ENCODE measurements around the gene OBSCN. TPM values are rescaled to one million over a fixed set of nuclear protein-coding genes. Genes with fewer than 3 reads are reported as not detected.

Gene OBSCN
- total RNA-seq, 1 experiment from 2014 or later: 33.3 TPM

GRCh38 chr1:228245111-228245510 lies 37.3 kb downstream of the OBSCN start:
- no peak overlapping the region for H3K27ac Mint-ChIP-seq
- H4K8ac ChIP-seq (replicated peaks; ENCODE audit: insufficient read length, low read depth, low read length): no peak overlapping the region
- peaks cover 88 to 90% (median 89%) of the 10 kb centered on the region in 3 experiments for H3K36me3 Mint-ChIP-seq (ENCODE audit: insufficient read depth in 1 of 3, low read depth in 3 of 3)
- no peaks in the 10 kb centered on the region for H3K27me3 ChIP-seq (ENCODE audit: insufficient read depth, low read length)
- H3K27ac ChIP-seq (ENCODE audit: insufficient read length, low read depth, low read length): no peak overlapping the region
- no peaks in the 10 kb centered on the region for H4K20me1 ChIP-seq (ENCODE audit: control insufficient read depth, insufficient read depth, insufficient read length)
- no peak overlapping the region for H3K14ac ChIP-seq (ENCODE audit: insufficient read depth, low read length)
- no peak overlapping the region for H3K18ac ChIP-seq (ENCODE audit: insufficient read length, low read depth, low read length)
- no peak overlapping the region for H2BK15ac ChIP-seq (ENCODE audit: low read depth, low read length)
- peaks cover 59 to 62% of the 10 kb centered on the region in 2 experiments for H3K9me3 Mint-ChIP-seq
- no peak overlapping the region for H4K5ac ChIP-seq (ENCODE audit: insufficient read length, low read depth, low read length)
- no peak overlapping the region for H3K4me3 Mint-ChIP-seq
- H2BK120ac ChIP-seq (ENCODE audit: low read depth, low read length, poor library complexity, severe bottlenecking): no peak overlapping the region
- no CpG with 5 or more reads among the region's 3 CpGs for WGBS (ENCODE audit: extremely low coverage, insufficient read length, low lambda C conversion rate)
- TF ChIP-seq, protein P1, sequence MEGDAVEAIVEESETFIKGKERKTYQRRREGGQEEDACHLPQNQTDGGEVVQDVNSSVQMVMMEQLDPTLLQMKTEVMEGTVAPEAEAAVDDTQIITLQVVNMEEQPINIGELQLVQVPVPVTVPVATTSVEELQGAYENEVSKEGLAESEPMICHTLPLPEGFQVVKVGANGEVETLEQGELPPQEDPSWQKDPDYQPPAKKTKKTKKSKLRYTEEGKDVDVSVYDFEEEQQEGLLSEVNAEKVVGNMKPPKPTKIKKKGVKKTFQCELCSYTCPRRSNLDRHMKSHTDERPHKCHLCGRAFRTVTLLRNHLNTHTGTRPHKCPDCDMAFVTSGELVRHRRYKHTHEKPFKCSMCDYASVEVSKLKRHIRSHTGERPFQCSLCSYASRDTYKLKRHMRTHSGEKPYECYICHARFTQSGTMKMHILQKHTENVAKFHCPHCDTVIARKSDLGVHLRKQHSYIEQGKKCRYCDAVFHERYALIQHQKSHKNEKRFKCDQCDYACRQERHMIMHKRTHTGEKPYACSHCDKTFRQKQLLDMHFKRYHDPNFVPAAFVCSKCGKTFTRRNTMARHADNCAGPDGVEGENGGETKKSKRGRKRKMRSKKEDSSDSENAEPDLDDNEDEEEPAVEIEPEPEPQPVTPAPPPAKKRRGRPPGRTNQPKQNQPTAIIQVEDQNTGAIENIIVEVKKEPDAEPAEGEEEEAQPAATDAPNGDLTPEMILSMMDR (conservative IDR thresholded peaks at IDR 0.05): no peak
- no peak overlapping the region for H3K4me2 ChIP-seq (ENCODE audit: insufficient read depth, insufficient read length, low read length)
- H2BK5ac ChIP-seq (ENCODE audit: insufficient read length, low read length): no peak overlapping the region
- H3T11ph ChIP-seq (ENCODE audit: low read length): no peak overlapping the region
- no peak overlapping the region for H2BK20ac ChIP-seq (ENCODE audit: low read depth, low read length, poor library complexity, severe bottlenecking)
- no peaks in the 10 kb centered on the region; the same call in 1 of the 2 replicates for H3K27me3 Mint-ChIP-seq (ENCODE audit: low read depth)
- no peak overlapping the region for H3K9ac ChIP-seq (ENCODE audit: extremely low read depth, insufficient read length, low read length)
- H4K91ac ChIP-seq (ENCODE audit: insufficient read length, low read depth, low read length): no peak overlapping the region
- H3K79me1 ChIP-seq (ENCODE audit: insufficient read depth, low read depth, low read length, poor library complexity, severe bottlenecking): no peaks in the 10 kb centered on the region
- peaks cover 36% of the 10 kb centered on the region for H3K9me3 ChIP-seq (ENCODE audit: control insufficient read depth, low read depth, low read length)
- no peak overlapping the region for H2AK5ac ChIP-seq (ENCODE audit: insufficient read length, low read length)
- no peak overlapping the region for H2BK12ac ChIP-seq (ENCODE audit: insufficient read length, low read depth, low read length)
- no peaks in the 10 kb centered on the region for H3K79me2 ChIP-seq (ENCODE audit: insufficient read depth, low read length)
- H3K23me2 ChIP-seq (ENCODE audit: insufficient read length, low read depth, low read length, poor library complexity, severe bottlenecking): no peaks in the 10 kb centered on the region
- no peak overlapping the region for H3K56ac ChIP-seq (ENCODE audit: insufficient read length, low read depth, low read length)
- no peak for DNase-seq
- H3K4me1 Mint-ChIP-seq: no peaks in the 10 kb centered on the region
- no peaks in the 10 kb centered on the region for H3K4me1 ChIP-seq (ENCODE audit: insufficient read depth, low read length)
- H3K23ac ChIP-seq (ENCODE audit: insufficient read length, low read depth, low read length): no peak overlapping the region
- no peak overlapping the region for H2AFZ ChIP-seq (ENCODE audit: low read length)
- no peak overlapping the region for H3K4ac ChIP-seq (ENCODE audit: low read depth, low read length)

All from H9 (cell line).